SU-DHL-6 (cell line): ENCODE data around the gene PRF1.

ENCODE experiments used
- CTCF ChIP-seq: fragments of 200-600 bp; sonication (generic); IDR thresholded peaks from one replicate; pipeline ENCODE4 v1.5.1; 2017; ENCODE audit warnings: antibody characterized with exemption, mild to moderate bottlenecking, low read length, moderate library complexity; ENCODE audit not compliant: insufficient read depth, poor library complexity, severe bottlenecking
- EZH2phosphoT487 ChIP-seq: fragments of 200-600 bp; sonication (generic), shearing (Covaris generic); conservative IDR thresholded peaks from 2 replicates; pipeline ENCODE4 v1.6.1; 2018; ENCODE audit warnings: mild to moderate bottlenecking, antibody characterized with exemption, low read length, moderate library complexity, mixed read lengths

- TF ChIP-seq CTCF (no peak), EZH2phosphoT487 (no peak)
These were observed 2.6 kb upstream of the PRF1 start for GRCh38 chr10:70605161-70605560.
